Neural cell (in vitro differentiated cells): ENCODE results near the gene TMPRSS6. TPM values are rescaled to one million over a fixed set of nuclear protein-coding genes. Genes with fewer than 3 reads are reported as not detected.

ENCODE experiments used
- H2AFZ ChIP-seq: fragments of 200-600, 300-800 bp; sonication (generic), shearing (Covaris generic); 2 replicates; pipeline ENCODE4 v1.6.0; 2014; ENCODE audit warnings: low read depth, mild to moderate bottlenecking, antibody characterized with exemption, low read length, moderate library complexity
- H3F3A ChIP-seq: fragments of 200-600 bp; shearing (Covaris generic); 2 replicates; pipeline ENCODE4 v1.6.1; 2016; ENCODE audit warnings: mild to moderate bottlenecking, moderate library complexity, mixed read lengths, antibody characterized with exemption, low read length; ENCODE audit not compliant: insufficient read depth, poor library complexity, severe bottlenecking
- H3K27ac ChIP-seq: fragments of 200-600, 300-800 bp; sonication (generic), shearing (Covaris generic); 2 replicates; pipeline ENCODE4 v1.5.1; 2014; ENCODE audit warnings: mild to moderate bottlenecking, low read length, moderate library complexity
- H3K27me3 ChIP-seq: fragments of 300-800, 200-600 bp; sonication (generic), shearing (Covaris generic); 2 replicates; pipeline ENCODE4 v1.6.0; 2014; ENCODE audit warnings: mild to moderate bottlenecking, low read depth, low read length, moderate library complexity; ENCODE audit not compliant: insufficient read depth
- H3K36me3 ChIP-seq: fragments of 300-800, 200-600 bp; sonication (generic), shearing (Covaris generic); 2 replicates; pipeline ENCODE4 v1.5.1; 2014; ENCODE audit warnings: mild to moderate bottlenecking, antibody characterized with exemption, low read length, moderate library complexity; ENCODE audit not compliant: insufficient read depth
- H3K4me2 ChIP-seq: fragments of 300-800, 200-600 bp; sonication (generic), shearing (Covaris generic); 2 replicates; pipeline ENCODE4 v1.6.0; 2014; ENCODE audit warnings: mild to moderate bottlenecking, low read length
- H3K4me3 ChIP-seq: fragments of 300-800, 200-600 bp; sonication (generic), shearing (Covaris generic); 2 replicates; pipeline ENCODE4 v1.5.1; 2014; ENCODE audit warnings: mild to moderate bottlenecking, low read length, moderate library complexity
- H3K79me2 ChIP-seq: fragments of 200-600 bp; shearing (Covaris generic); replicated peaks from 2 replicates; pipeline ENCODE4 v1.6.0; 2014; ENCODE audit warnings: mild to moderate bottlenecking, low read length, moderate library complexity; ENCODE audit not compliant: insufficient read depth
- H3K9ac ChIP-seq: fragments of 300-800, 200-600 bp; sonication (generic), shearing (Covaris generic); 2 replicates; pipeline ENCODE4 v1.6.1; 2016; ENCODE audit warnings: mild to moderate bottlenecking, low read length, mixed read lengths
- H3K9me2 ChIP-seq: fragments of 200-600 bp; shearing (Covaris generic); 2 replicates; pipeline ENCODE4 v1.6.1; 2016; ENCODE audit warnings: mild to moderate bottlenecking, low read length, mixed read lengths; ENCODE audit not compliant: insufficient read depth
- H3K9me3 ChIP-seq: fragments of 200-600, 300-800 bp; sonication (generic), shearing (Covaris generic); 2 replicates; pipeline ENCODE4 v1.6.1; 2016; ENCODE audit warnings: mild to moderate bottlenecking, mixed run types, low read length, moderate library complexity, mixed read lengths
- H4K20me1 ChIP-seq: fragments of 200-600 bp; shearing (Covaris generic); 2 replicates; pipeline ENCODE4 v1.6.1; 2016; ENCODE audit warnings: mild to moderate bottlenecking, mixed run types; ENCODE audit not compliant: insufficient read depth
- CTCF ChIP-seq: fragments of 450-650 bp; IDR thresholded peaks from 2 replicates; pipeline ENCODE4 v1.5.1; 2014; ENCODE audit warnings: antibody characterized with exemption, mild to moderate bottlenecking, moderate library complexity; ENCODE audit not compliant: poor library complexity, severe bottlenecking
- EP300 ChIP-seq: fragments of 450-650 bp; conservative IDR thresholded peaks from 2 replicates; pipeline ENCODE4 v1.6.1; 2014; ENCODE audit warnings: antibody characterized with exemption, mild to moderate bottlenecking, moderate library complexity; ENCODE audit not compliant: poor library complexity, severe bottlenecking
- EZH2 ChIP-seq: fragments of 200-600, 300-800 bp; shearing (Covaris generic), sonication (generic); IDR thresholded peaks from 2 replicates; pipeline ENCODE4 v1.6.1; 2014; ENCODE audit warnings: antibody characterized with exemption, low read length, borderline replicate concordance, mild to moderate bottlenecking; ENCODE audit not compliant: insufficient read depth, poor library complexity, severe bottlenecking
- MXI1 ChIP-seq: fragments of 450-650 bp; conservative IDR thresholded peaks from 2 replicates; pipeline ENCODE4 v1.6.1; 2014; ENCODE audit warnings: antibody characterized with exemption, mild to moderate bottlenecking; ENCODE audit not compliant: poor library complexity, severe bottlenecking
- POLR2AphosphoS5 ChIP-seq: IDR thresholded peaks from 2 replicates; pipeline ENCODE4 v1.6.1; 2012
- RAD21 ChIP-seq: fragments of 450-650 bp; conservative IDR thresholded peaks from 2 replicates; pipeline ENCODE4 v1.6.1; 2014; ENCODE audit warnings: antibody characterized with exemption, mild to moderate bottlenecking, moderate library complexity
- SMC3 ChIP-seq: fragments of 450-650 bp; conservative IDR thresholded peaks from 2 replicates; pipeline ENCODE4 v1.6.1; 2014; ENCODE audit warnings: antibody characterized with exemption, mild to moderate bottlenecking, moderate library complexity; ENCODE audit not compliant: poor library complexity
- TAF1 ChIP-seq: IDR thresholded peaks from 2 replicates; pipeline ENCODE4 v1.6.1; 2012; ENCODE audit warnings: low read depth
- polyA plus RNA-seq: library from polyadenylated mRNA; depleted of rRNA; stranded (reverse); fragments of >200 nt; gene quantifications from 2 replicates; pipeline ENCODE4 v1.2.3, GENCODE V29; 2014
- TF ChIP-seq, protein P1 (sequence below): IDR thresholded peaks from 2 replicates; pipeline ENCODE4 v1.6.1; 2012; ENCODE audit warnings: borderline replicate concordance

TMPRSS6 gene
- polyA plus RNA-seq, 1 donor from 2014 or later, result not detected

DNA sequence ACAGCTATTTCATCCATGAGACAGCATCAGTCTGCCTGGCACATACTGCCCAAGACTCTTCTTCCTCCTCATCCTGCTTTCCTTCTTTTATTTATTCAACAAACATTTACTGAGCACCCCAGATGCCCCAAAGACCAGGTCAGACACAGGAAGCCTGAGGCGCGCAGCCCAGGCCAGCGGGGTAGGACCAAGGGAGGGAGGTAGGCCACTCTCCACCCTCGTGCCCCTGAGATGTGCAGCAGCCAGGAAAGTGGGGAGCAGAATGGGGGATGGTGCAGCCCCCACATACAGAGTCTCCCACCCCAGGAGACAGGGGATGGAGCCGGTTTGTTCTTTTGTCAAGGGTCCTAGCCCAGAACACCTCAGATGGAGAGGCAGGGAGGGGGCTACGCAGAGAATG lies 44.4 kb upstream of the TMPRSS6 start:
- Histone ChIP-seq H3K79me2 (no peaks in the 10 kb centered on the region), H3K4me3 (no peak overlapping the region), H3K4me2 (no peak overlapping the region), H3K9me2 (no peaks in the 10 kb centered on the region), H3F3A (no peaks in the 10 kb centered on the region), H2AFZ (no peak overlapping the region), H3K27me3 (no peaks in the 10 kb centered on the region), H3K36me3 (no peaks in the 10 kb centered on the region), H3K9me3 (no peaks in the 10 kb centered on the region), H3K27ac (no peak overlapping the region), H4K20me1 (no peaks in the 10 kb centered on the region), H3K9ac (no peak overlapping the region)
- TF ChIP-seq SMC3 (no peak), RAD21 (no peak), MXI1 (no peak), TAF1 (no peak), CTCF (no peak)
- TF ChIP-seq, protein P1, sequence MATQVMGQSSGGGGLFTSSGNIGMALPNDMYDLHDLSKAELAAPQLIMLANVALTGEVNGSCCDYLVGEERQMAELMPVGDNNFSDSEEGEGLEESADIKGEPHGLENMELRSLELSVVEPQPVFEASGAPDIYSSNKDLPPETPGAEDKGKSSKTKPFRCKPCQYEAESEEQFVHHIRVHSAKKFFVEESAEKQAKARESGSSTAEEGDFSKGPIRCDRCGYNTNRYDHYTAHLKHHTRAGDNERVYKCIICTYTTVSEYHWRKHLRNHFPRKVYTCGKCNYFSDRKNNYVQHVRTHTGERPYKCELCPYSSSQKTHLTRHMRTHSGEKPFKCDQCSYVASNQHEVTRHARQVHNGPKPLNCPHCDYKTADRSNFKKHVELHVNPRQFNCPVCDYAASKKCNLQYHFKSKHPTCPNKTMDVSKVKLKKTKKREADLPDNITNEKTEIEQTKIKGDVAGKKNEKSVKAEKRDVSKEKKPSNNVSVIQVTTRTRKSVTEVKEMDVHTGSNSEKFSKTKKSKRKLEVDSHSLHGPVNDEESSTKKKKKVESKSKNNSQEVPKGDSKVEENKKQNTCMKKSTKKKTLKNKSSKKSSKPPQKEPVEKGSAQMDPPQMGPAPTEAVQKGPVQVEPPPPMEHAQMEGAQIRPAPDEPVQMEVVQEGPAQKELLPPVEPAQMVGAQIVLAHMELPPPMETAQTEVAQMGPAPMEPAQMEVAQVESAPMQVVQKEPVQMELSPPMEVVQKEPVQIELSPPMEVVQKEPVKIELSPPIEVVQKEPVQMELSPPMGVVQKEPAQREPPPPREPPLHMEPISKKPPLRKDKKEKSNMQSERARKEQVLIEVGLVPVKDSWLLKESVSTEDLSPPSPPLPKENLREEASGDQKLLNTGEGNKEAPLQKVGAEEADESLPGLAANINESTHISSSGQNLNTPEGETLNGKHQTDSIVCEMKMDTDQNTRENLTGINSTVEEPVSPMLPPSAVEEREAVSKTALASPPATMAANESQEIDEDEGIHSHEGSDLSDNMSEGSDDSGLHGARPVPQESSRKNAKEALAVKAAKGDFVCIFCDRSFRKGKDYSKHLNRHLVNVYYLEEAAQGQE, result no peak

DNA sequence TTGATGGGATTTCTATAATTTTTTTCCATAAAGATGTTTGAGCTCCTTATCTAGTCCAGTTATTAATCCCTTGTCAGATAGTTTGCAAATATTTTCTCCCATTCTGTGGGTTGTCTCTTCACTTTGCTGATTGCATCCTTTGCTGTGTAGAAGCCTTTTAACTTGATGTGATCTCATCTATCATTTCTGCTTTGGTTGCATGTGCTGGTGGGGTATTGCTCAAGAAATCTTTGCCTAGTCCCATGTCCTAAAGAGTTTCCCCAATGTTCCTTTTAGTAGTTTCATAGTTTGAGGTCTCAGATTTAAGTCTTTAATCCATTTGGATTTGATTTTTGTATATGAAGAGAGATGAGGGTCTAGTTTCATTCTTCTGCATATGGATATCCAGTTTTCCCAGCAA lies 41.9 kb upstream of the TMPRSS6 start:
- no peaks in the 10 kb centered on the region for H3K79me2 ChIP-seq
- H3K36me3 ChIP-seq, result no peaks in the 10 kb centered on the region
- H3K27me3 ChIP-seq, result no peaks in the 10 kb centered on the region
- H3K9me2 ChIP-seq, result no peaks in the 10 kb centered on the region
- TF ChIP-seq EZH2 (no peak), EP300 (no peak), POLR2AphosphoS5 (no peak), MXI1 (no peak), TAF1 (no peak), SMC3 (no peak), RAD21 (no peak), CTCF (no peak)
- TF ChIP-seq, protein P1, result no peak
- H4K20me1 ChIP-seq, result no peaks in the 10 kb centered on the region
- no peak overlapping the region for H3K4me3 ChIP-seq
- no peak overlapping the region for H3K27ac ChIP-seq
- H3K4me2 ChIP-seq, result no peak overlapping the region
- no peaks in the 10 kb centered on the region for H3F3A ChIP-seq
- H3K9me3 ChIP-seq, result no peaks in the 10 kb centered on the region
- H3K9ac ChIP-seq, result no peak overlapping the region
- H2AFZ ChIP-seq, result no peak overlapping the region
